Epithelial cell of proximal tubule (primary cell): ENCODE data around the gene ZNF213. TPM values are rescaled to one million over a fixed set of nuclear protein-coding genes. Genes with fewer than 3 reads are reported as not detected.
"Not testable (repeated sequence)": the region's sequence is repeated elsewhere in the genome, so short reads cannot be mapped to it uniquely, and the experiment has no call there.

Source experiments
- DNase-seq: peaks from one replicate; pipeline ENCODE4 v3.0.0-alpha.2; 2011; ENCODE audit warnings: low read depth
- H3K4me3 ChIP-seq: 2 replicates; pipeline ENCODE4 v1.5.1; 2011; ENCODE audit warnings: low read depth, mild to moderate bottlenecking, low read length
- total RNA-seq: library from RNA; depleted of rRNA; stranded (reverse); fragments of >200 nt; gene quantifications from 2 replicates; pipeline ENCODE4 v1.2.3, GENCODE V29; 2015
- TF ChIP-seq, protein P1 (sequence below): conservative IDR thresholded peaks from 2 replicates; pipeline ENCODE4 v1.5.1; 2012; ENCODE audit warnings: low read depth, mild to moderate bottlenecking, low read length

ZNF213 gene
- total RNA-seq, 1 donor from 2014 or later = 2.4 TPM

GRCh38 chr16:3174618-3175148 lies 39.9 kb downstream of the ZNF213 start:
- peak overlapping the region; percentile 32 for H3K4me3 ChIP-seq
- DNase-seq = no peak
- TF ChIP-seq, protein P1, sequence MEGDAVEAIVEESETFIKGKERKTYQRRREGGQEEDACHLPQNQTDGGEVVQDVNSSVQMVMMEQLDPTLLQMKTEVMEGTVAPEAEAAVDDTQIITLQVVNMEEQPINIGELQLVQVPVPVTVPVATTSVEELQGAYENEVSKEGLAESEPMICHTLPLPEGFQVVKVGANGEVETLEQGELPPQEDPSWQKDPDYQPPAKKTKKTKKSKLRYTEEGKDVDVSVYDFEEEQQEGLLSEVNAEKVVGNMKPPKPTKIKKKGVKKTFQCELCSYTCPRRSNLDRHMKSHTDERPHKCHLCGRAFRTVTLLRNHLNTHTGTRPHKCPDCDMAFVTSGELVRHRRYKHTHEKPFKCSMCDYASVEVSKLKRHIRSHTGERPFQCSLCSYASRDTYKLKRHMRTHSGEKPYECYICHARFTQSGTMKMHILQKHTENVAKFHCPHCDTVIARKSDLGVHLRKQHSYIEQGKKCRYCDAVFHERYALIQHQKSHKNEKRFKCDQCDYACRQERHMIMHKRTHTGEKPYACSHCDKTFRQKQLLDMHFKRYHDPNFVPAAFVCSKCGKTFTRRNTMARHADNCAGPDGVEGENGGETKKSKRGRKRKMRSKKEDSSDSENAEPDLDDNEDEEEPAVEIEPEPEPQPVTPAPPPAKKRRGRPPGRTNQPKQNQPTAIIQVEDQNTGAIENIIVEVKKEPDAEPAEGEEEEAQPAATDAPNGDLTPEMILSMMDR = no peak

DNA sequence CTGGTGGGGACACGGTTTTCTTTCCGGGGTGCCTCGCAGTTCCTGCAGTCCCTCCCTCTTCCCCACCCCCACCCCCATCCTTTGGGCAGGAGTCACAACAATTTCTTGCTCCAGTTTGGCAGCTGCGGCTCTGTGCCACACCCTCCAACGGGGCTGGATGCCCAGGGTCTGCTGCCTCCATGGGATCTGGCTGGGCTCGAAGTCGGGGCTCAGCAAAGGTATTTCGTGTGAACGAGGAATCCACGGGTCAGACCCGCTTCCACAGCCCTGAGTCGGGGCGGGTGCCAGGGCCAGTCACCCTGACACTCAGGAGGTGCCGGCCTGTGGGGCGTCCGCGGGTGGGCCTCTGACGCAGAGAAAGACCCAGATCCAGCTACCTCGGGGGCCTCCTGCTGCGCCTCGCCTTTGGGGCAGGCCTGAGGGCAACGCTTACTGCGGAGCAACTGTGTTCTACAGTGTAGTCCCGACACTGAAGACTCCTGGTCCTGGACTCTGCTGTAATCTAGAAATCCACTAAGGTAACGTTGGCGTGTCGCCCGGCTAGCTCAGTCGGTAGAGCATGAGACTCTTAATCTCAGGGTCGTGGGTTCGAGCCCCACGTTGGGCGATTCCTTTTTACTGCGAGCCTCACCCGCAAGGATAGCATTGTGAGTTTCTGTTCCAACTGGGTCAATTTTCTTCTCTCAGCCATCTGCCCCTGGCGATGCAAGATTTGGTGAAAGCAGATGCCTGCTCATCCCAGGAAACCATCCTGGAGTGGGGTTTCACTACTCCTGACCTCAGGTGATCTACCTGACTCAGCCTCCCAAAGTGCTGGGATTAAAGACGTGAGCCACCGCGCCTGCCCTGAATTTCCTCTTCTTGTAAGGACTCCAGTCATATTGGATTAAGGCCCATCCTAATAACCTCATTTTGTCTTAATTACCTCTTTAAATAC lies 40.6 kb downstream of the ZNF213 start:
- DNase-seq = no peak
- peak overlapping the region; percentile 32 for H3K4me3 ChIP-seq
- TF ChIP-seq, protein P1 = no peak

- TF ChIP-seq, protein P1 = no peak
- DNase-seq = no peak
- no peak overlapping the region for H3K4me3 ChIP-seq
Observed at GRCh38 chr16:3179651-3180050, 44.8 kb downstream of the ZNF213 start.

DNA sequence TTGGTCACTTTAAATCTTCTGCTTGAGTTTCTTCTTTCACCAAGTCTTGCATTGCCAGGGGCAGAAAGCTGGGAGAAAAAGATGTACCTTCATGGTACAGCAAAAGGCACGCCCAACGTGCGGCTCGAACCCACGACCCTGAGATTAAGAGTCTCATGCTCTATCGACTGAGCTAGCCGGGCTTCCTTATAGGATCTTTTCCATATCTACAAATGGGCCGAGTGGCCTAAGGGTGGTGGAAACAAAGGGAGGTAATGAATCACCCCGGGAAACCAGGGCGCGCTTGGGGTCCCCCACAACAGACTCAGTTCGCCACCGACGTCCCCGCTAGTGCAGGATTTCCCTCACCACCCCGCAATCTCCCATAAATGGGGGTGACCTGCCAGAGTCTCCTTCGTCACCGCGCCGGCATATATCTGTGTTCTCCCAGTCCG lies 45.6 kb downstream of the ZNF213 start:
- no peak for DNase-seq
- H3K4me3 ChIP-seq = no peak overlapping the region
- TF ChIP-seq, protein P1 = no peak

GRCh38 chr16:3182293-3182607 lies 47.4 kb downstream of the ZNF213 start:
- DNase-seq, H3K4me3 ChIP-seq: not testable (repeated sequence)

DNA sequence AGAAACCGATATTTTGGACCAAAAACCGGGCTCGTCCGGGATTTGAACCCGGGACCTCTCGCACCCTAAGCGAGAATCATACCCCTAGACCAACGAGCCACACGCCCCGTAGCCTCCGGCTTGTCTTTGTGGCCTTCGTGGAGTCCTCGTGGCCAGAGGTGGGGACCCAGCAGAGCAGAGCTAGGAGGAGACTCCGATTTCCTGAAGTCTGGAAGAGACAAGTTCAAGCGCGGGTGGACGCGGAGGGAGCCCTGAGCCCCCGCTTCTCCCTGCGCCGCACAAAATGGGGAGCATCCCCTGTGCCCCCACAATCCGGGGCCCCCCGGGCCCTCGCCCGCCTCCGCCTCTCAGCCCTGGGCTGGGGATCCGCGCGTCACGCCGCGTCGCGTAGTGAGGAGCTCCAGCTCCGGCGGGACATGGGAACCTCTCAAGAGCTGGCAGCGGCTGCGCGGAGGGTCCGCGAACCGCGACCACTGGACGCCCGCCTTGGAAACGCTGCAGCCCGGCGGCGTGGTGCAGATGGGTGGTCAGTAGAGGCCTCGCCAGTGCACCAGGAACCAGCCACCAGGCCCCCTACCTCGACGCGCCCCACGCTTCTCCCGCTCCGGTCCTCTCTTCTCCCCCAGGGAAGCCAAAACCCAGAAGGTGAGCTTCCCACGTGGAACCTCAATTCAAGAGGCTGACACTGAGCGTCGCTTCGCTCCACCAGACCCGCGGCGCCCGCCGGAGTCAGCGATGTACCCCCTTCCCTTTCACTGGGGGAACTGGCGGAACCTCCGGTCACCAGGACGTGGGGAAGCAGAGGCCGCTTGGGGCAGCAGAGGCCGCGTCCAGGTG lies 48.0 kb downstream of the ZNF213 start:
- DNase-seq = no peak
- H3K4me3 ChIP-seq = peak overlapping the region; percentile 66
- TF ChIP-seq, protein P1 = peak; percentile 55
